Activated T-cell treated with anti-CD3 and anti-CD28 coated beads, Interleukin-2, amount 50 U/mL, for 24 hours (primary cell): ENCODE measurements around the gene ANKRD23.
"Not testable (repeated sequence)": the region's sequence is repeated elsewhere in the genome, so short reads cannot be mapped to it uniquely, and the experiment has no call there.

Source experiments
- DNase-seq: peaks from one replicate; pipeline ENCODE4 v3.0.0-alpha.2; 2020
- H3K27ac Mint-ChIP-seq: 2 replicates; pipeline ENCODE4 v1.8.0; 2020; ENCODE audit warnings: mild to moderate bottlenecking, mixed read lengths
- H3K27me3 Mint-ChIP-seq: 2 replicates; pipeline ENCODE4 v1.8.0; 2020; ENCODE audit warnings: mixed read lengths
- H3K36me3 Mint-ChIP-seq: 2 replicates; pipeline ENCODE4 v1.8.0; 2020; ENCODE audit warnings: low read depth, mixed read lengths
- H3K4me1 Mint-ChIP-seq: 2 replicates; pipeline ENCODE4 v1.8.0; 2020; ENCODE audit warnings: low read depth, mixed read lengths
- H3K4me3 Mint-ChIP-seq: 2 replicates; pipeline ENCODE4 v1.8.0; 2020; ENCODE audit warnings: mild to moderate bottlenecking, moderate library complexity, mixed read lengths
- H3K9me3 Mint-ChIP-seq: 2 replicates; pipeline ENCODE4 v1.8.0; 2020; ENCODE audit warnings: mixed read lengths

The ANKRD23 gene

DNA sequence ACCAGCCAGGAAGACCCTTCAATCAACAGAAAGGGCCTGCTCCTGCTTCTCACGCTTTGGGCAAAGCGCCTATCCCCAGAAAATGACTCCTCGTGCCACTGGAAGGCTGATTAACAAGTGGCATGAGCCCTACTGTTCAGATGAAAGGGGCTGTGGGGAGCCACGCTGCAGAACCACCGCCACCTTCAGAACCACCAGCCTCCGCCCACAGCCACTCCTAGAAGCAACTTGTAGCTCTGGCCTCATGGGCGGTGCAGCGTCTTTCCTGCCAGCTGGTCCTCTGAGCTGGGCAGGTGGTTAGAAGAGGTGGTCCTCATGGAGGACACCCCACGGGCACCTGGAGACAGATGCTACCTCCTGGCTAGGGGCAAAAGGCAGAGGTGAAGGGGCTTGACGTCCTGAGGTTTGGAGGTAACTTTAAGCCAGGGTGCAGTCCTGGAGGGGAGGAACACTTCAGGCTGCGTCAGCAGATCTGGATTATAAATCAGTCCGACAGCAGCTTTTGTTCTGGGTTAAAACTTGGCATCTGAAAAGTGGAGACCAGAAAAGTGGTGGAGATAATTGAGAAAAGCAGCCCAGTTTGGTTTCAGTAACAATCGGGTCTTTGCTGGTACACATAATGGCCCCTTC, 26.9 kb upstream of the ANKRD23 start:
- DNase-seq = peak; percentile 68
- peaks cover 58% of the 10 kb centered on the region for H3K4me1 Mint-ChIP-seq
- no peaks in the 10 kb centered on the region for H3K9me3 Mint-ChIP-seq
- peaks cover 7% of the 10 kb centered on the region for H3K27me3 Mint-ChIP-seq
- peak overlapping the region; percentile 72 for H3K27ac Mint-ChIP-seq
- H3K4me3 Mint-ChIP-seq = peak overlapping the region; percentile 73
- H3K36me3 Mint-ChIP-seq = peaks cover 2% of the 10 kb centered on the region

DNA sequence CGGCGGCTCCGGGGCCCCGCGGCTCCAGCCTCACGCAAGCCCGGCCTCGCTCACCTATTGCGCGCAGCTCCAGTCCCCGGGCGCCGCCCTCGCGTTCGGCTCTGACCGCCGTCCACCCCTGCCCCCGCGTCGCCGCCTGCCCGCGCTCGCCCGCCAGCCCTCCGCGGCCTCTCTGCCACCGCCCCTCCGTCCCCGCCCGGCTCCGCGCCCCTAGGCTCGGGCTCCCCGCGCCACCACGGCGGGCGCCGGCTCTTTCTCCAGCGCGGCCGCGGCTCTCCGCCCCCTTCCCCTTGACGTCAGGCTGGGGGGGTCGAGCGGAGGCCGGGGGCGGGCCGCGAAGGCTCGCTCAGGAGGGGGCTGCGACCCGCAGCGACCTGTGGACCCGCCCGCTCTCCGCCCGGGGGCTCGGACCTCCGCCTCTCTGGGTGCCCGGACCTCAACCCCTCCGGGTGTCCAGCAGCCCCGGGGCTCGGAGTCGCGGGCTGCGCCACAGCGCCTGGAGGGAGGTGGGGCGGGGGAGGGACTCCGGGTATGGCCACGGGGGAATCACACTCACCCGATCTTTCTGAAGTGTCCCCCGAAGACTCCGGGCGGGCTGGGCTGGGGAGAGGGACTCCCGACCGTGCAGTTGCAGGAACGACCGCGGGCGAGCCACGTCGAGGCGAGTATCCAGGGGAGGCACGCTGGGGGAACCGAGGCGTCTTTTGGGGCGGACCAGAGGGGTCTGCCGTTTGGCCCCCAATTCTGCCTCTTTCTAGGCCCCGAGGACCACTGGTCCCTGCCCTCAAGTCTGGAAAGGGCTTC, 26.2 kb upstream of the ANKRD23 start, which contains the start of gene SEMA4C:
SEMA4C (minus strand) TSS at position 259 of the 804 bp plus-strand sequence. CDS start 2,194 bp downstream, outside the sequence.
- H3K36me3 Mint-ChIP-seq = peaks cover 9% of the 10 kb centered on the region
- H3K9me3 Mint-ChIP-seq = no peaks in the 10 kb centered on the region
- H3K4me1 Mint-ChIP-seq = peaks cover 56% of the 10 kb centered on the region
- H3K27me3 Mint-ChIP-seq = peaks cover 7% of the 10 kb centered on the region
- H3K27ac Mint-ChIP-seq = peak within 1 kb of the TSS; percentile 72
- peak within 1 kb of the TSS; percentile 82 for H3K4me3 Mint-ChIP-seq
- DNase-seq = peak; percentile 76

DNA sequence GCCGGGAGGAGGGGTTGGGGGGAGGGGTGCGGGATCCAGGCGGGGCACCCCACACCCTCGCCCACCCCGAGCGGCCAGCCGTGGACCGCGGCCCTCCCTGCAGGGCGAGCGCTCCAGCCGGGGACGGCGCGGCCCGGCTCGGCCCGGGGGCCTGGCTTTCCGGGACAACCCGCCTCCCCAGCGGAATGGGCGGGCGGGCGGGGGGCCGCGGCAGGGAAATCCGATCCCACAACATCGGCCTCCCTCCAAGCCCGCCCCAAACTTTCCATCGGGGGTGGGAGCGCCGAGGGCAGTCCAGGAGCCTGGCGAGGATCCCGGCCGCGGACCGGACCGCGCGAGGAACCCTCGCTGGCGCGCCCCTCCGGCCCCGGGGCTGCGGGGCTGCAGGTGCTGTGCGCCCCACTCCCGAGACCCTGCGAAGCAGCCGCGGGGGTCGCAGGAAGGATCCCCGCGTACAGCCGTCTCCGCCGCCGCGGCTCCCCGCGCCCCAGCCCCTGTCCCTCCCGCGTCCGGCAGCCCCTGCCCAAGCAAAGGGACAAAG, 25.5 kb upstream of the ANKRD23 start:
- H3K36me3 Mint-ChIP-seq = peaks cover 14% of the 10 kb centered on the region
- H3K27ac Mint-ChIP-seq = no peak overlapping the region
- peaks cover 50% of the 10 kb centered on the region for H3K4me1 Mint-ChIP-seq
- peak; percentile 51 for DNase-seq
- H3K27me3 Mint-ChIP-seq = peaks cover 7% of the 10 kb centered on the region
- H3K9me3 Mint-ChIP-seq = no peaks in the 10 kb centered on the region
- H3K4me3 Mint-ChIP-seq = peak overlapping the region; percentile 49

DNA sequence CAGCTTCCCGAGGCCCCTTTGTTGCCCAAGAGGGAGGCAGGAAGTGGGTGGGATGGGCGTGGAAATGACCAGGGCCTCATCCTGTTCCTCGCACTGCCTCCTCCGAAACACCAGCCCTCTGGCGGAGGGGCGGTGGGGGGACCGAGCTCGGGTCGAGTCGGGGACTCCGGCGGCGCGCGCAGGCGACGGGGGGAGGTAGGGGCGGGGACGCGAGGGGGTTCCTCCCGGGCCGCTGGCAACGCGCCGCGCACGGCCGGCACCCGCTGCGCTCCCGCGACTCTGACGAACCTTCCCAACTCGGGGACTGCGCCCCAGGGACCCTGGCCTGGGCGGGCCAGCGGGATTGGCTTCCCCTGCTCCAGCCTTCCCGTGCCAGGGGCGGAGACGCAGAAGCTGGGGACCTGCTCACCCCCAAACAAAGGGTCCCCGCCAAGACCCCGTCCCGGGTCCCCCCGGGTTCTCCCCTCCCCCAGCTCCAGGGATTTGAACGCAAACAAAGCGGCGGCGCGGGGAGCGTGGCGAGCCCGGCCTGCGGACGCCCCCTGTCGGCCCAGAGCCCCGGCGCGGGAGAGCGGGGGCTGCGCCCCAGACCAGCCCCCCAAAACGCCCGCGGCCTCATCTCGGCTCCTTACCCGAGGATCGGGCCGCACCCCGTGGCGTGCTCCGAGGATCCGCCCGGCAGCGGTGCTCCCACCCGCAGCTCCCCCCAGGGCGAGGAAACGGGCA, 24.9 kb upstream of the ANKRD23 start:
- DNase-seq = peak; percentile 76
- Mint-ChIP-seq H3K4me3 (peak overlapping the region; percentile 82), H3K27ac (peak overlapping the region; percentile 86), H3K36me3 (peaks cover 19% of the 10 kb centered on the region), H3K9me3 (no peaks in the 10 kb centered on the region), H3K4me1 (peaks cover 44% of the 10 kb centered on the region), H3K27me3 (peaks cover 7% of the 10 kb centered on the region)

DNA sequence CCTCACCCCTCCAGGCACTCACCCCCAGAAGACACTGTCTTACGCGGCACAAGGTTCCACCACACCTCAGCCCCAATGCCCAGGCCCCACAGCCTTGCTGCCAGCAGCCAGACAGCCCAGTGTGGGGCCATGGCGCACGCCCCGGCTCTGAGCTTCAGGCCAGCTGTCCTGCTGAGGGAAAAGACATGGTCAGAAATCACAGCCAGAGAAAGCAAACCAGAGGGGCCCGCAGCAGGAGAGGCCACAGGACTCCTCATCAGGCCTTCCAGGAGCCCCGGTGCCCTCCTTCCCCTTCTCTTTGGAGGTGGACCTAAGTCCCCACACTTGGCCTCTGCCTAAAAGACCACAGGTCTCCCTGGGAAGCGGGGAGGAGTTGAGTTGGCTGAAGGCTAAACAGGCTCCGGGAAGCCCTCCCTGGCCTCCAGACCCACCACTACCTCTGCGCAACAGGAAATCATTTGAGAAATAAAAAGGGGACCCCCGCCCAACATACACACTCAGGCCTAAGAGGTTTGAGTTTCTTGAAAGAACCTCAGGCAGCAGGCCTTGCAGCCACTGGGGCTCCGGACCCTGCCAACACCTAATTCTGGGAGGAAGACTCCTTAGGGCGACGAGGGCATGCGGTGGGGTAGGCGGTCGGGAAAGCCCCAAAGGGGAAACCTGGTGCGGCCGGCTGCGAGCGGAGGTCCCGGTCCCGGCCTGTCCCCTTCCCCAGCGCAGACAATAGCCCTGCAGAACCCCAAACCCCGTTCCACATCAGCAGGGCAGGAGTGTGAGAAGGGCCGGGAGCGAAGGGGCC, 24.1 kb upstream of the ANKRD23 start:
- H3K27ac Mint-ChIP-seq = peak overlapping the region; percentile 86
- H3K27me3 Mint-ChIP-seq = peaks cover 7% of the 10 kb centered on the region
- peaks cover 36% of the 10 kb centered on the region for H3K4me1 Mint-ChIP-seq
- peak; percentile 54 for DNase-seq
- H3K36me3 Mint-ChIP-seq = peaks cover 26% of the 10 kb centered on the region
- H3K4me3 Mint-ChIP-seq = peak overlapping the region; percentile 82
- no peaks in the 10 kb centered on the region for H3K9me3 Mint-ChIP-seq

DNA sequence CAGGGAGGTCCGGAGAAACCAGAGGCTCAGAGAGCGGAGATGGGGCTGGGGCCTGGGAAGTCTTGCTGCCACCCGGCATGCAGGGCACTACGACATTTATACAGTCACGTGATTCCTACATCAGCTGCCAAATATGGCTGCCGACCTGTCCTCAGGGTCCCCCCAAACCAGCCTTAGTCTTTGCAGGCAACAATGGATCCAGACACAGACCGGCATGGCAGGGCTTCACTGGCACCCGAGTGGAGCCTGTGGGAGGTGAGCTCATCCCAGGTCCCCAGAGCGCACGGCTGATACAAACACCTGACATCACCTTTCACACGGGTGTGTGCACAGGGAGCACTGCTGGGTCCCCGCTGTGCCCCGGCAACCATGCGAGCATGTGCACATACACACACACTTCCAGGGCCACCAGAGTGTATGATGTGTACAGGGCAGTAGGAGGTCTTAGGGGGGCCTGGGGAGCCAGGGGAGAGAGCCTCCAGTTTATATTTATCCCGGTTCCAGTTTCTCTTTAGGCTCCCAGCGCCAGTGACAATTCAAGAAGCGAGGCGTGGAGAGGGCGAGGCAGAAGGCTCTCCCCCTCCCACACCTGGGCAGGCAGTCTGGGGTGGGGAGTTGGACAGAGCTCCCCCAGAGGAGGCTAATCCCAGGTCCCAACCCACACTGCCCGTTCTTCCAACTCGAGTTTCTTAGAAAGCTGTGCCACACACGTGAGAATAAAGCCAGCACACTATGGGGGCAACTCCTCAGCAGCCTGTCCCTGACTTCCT, 23.4 kb upstream of the ANKRD23 start:
- peaks cover 7% of the 10 kb centered on the region for H3K27me3 Mint-ChIP-seq
- no peak for DNase-seq
- H3K36me3 Mint-ChIP-seq = peaks cover 31% of the 10 kb centered on the region
- H3K27ac Mint-ChIP-seq = peak overlapping the region; percentile 86
- no peaks in the 10 kb centered on the region for H3K9me3 Mint-ChIP-seq
- H3K4me3 Mint-ChIP-seq = peak overlapping the region; percentile 82
- H3K4me1 Mint-ChIP-seq = peaks cover 29% of the 10 kb centered on the region

DNA sequence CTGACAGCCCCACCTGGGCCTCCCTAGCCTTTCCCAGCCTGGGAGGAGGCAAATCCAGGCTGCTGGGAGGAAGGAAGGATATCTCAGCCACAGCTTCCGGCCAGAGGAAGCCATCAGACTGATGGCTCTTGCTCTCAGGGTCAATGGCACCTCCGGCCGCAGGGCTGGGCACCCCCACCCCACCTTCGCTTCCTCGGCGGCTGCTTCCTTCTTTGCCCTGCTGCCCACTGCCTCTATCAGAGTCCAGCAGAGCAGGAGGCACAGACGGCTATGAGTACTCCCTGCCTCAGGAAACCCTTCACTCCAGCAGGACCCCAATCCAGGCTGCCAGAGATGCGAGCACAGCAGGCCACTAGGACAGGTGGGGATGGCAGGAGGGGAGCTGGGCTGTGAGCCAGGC, 22.8 kb upstream of the ANKRD23 start:
- H3K27me3 Mint-ChIP-seq = peaks cover 7% of the 10 kb centered on the region
- H3K27ac Mint-ChIP-seq = peak overlapping the region; percentile 69
- H3K36me3 Mint-ChIP-seq = peaks cover 36% of the 10 kb centered on the region
- no peak for DNase-seq
- H3K9me3 Mint-ChIP-seq = no peaks in the 10 kb centered on the region
- peak overlapping the region; percentile 82 for H3K4me3 Mint-ChIP-seq
- peaks cover 29% of the 10 kb centered on the region for H3K4me1 Mint-ChIP-seq

DNA sequence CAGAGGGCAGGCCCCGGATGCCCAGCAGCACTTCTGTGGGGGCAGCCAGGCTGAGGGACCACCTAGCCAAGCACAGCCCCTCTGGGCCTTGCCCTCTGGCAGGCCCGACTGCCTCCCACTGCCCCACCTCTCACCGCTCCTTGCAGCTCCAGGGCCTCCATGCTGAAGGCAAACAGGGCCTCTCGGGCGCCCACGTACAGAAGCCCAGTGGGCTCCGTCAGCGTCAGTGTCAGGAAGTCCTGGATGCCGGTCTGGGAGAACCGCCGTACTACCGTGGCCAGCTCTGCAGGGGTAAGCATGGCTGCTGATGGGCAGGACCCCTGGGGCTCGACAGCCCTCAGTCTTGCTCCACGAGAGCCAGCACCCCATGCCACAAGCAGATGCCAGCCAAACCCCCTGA, 22.3 kb upstream of the ANKRD23 start:
- no peak for DNase-seq
- Mint-ChIP-seq H3K36me3 (peaks cover 41% of the 10 kb centered on the region), H3K9me3 (no peaks in the 10 kb centered on the region), H3K4me1 (peaks cover 28% of the 10 kb centered on the region), H3K4me3 (no peak overlapping the region), H3K27me3 (peaks cover 7% of the 10 kb centered on the region), H3K27ac (no peak overlapping the region)

DNA sequence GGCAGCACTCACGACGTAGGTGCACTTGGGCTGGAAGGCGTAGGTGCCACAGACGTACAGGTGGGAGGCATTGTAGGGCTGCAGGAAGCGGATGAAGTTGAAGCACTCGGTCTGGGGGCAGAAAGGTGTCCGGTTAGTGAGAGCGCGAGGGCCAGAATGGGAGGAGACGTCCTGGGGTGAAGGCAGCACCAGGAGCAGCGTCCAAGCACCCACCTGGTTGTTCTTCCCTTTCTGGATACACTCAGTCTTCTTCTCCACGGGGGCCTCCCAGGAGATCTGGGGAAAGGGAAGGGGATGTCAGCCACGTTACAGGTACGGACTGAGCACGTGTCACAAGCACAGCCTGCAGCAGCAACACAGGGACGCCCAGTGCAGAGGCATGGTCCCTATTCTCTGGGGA, 21.8 kb upstream of the ANKRD23 start:
- H3K27ac Mint-ChIP-seq = peak overlapping the region; percentile 60
- H3K4me1 Mint-ChIP-seq = peaks cover 24% of the 10 kb centered on the region
- peaks cover 41% of the 10 kb centered on the region for H3K36me3 Mint-ChIP-seq

DNA sequence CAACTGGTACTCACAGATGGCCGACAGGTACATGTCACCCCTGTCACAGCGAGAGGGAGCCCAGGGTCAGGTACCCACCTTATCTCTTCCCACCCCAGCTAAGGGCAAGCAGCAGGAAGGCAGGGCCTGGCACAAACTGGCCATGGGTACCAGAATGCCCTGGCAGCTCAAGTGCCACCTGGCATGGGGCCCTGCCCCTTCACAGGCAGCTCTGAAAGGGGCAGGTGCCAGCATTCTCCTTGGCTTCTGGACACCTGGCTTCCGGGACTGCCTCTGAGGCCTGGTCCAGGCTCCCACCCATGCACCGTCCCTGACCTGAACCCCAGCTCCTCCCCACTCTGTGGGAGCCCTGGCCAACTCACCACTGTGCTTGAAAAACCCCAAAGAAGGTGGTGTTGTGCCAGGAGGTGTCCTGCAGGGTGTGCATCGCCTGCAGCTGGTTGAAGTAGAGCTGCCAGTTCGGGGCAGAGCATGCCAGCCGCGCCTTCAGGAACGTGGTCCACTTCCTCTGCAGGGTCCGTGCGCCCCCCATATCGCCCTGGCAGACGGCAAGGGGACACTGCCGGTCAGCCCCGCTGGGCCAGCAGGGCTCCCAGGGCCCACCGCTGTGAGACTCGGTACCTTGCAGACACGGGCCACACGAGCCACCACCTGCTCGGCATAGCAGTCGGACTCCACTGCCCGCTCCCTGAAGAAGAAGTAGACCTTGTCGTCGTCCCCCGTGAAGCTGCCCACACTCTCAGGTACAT, 20.7 kb upstream of the ANKRD23 start:
- Mint-ChIP-seq H3K4me1 (peaks cover 29% of the 10 kb centered on the region), H3K9me3 (no peaks in the 10 kb centered on the region), H3K4me3 (no peak overlapping the region), H3K27ac (no peak overlapping the region), H3K36me3 (peaks cover 49% of the 10 kb centered on the region), H3K27me3 (no peaks in the 10 kb centered on the region)
- DNase-seq = no peak

More for the DNA sequence above, 21.8 kb upstream of the ANKRD23 start:
- no peaks in the 10 kb centered on the region for H3K9me3 Mint-ChIP-seq
- DNase-seq = no peak
- H3K27me3 Mint-ChIP-seq = peaks cover 4% of the 10 kb centered on the region
- H3K4me3 Mint-ChIP-seq = no peak overlapping the region

DNA sequence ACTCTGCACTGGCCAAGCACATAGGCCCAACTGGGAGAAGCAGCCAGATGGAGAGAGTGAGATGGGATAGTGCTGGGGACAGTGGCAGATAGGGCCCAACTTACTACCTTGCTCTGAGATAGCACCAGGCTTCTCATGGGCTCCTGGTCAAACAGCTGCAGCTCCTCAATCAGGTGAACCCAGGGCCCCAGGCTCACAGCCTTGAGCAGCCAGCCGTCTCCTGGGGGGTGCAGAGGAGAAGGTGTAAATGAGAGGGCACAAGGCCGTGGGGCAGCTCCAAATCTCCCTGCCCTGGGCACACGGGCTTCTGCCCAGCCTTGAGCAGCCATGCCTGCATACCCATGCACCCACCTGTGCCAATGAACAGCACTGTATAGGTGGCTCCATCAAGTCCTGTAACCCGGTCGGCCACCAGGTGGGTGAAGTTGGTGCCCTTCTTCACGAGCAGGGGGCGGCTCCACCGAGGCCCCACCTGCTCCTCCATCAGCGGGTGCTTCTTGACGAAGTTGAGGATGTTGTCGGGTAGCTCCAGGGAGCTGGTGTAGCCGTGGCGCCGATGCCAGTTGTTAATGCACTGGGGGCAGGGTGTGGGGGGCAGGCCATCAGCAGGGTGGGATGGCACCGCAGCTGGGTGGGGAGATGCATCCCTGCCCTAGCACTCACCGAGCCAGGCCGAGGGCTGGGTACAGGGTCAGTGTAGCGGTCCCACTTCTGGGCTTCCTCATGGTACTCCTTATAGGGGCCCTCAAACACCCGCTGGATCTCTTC, 19.9 kb upstream of the ANKRD23 start:
- H3K36me3 Mint-ChIP-seq = peaks cover 49% of the 10 kb centered on the region
- H3K27me3 Mint-ChIP-seq = no peaks in the 10 kb centered on the region
- no peak overlapping the region for H3K4me3 Mint-ChIP-seq
- H3K9me3 Mint-ChIP-seq = no peaks in the 10 kb centered on the region
- H3K4me1 Mint-ChIP-seq = peaks cover 37% of the 10 kb centered on the region
- no peak overlapping the region for H3K27ac Mint-ChIP-seq
- DNase-seq = no peak

DNA sequence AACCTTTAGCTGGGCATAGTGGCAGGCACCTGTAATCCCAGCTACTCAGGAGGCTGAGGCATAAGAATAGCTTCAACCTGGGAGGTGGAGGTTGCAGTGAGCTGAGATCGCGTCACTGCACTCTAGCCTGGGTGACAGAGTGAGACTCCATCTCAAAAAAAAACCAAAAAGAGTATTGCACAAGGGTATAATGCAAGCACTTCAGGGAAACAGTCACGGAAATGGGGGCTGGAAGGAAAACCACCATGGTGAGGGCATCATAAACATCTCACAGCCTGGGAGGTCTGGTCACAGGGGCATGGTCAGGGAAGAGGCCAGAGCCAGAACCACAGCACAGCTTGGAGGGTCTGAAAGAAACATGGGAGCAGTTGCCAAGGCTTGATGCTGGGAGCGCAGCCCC, 19.2 kb upstream of the ANKRD23 start:
- Mint-ChIP-seq H3K4me1 (peaks cover 36% of the 10 kb centered on the region), H3K36me3 (peaks cover 49% of the 10 kb centered on the region)
- not testable (repeated sequence) for H3K9me3 Mint-ChIP-seq, DNase-seq, H3K4me3 Mint-ChIP-seq, H3K27ac Mint-ChIP-seq, H3K27me3 Mint-ChIP-seq
